Neuron (in vitro differentiated cells): ENCODE results near the gene JDP2.

Experiments used
- H2AFZ ChIP-seq: one replicate; pipeline ENCODE4 v1.6.1; 2013; ENCODE audit warnings: low read depth, mild to moderate bottlenecking, inconsistent platforms, low read length, moderate library complexity
- H3K27me3 ChIP-seq: one replicate; pipeline ENCODE4 v1.6.1; 2013; ENCODE audit warnings: low read length; ENCODE audit not compliant: insufficient read depth
- H3K36me3 ChIP-seq: one replicate; pipeline ENCODE4 v1.6.1; 2013; ENCODE audit warnings: low read length; ENCODE audit not compliant: insufficient read depth
- H3K4me1 ChIP-seq: one replicate; pipeline ENCODE4 v1.6.1; 2013; ENCODE audit warnings: low read length; ENCODE audit not compliant: insufficient read depth
- H3K4me3 ChIP-seq: 2 replicates; pipeline ENCODE4 v1.5.1; 2013; ENCODE audit warnings: mild to moderate bottlenecking, low read length, moderate library complexity
- H3K9me3 ChIP-seq: one replicate; pipeline ENCODE4 v1.6.1; 2013; ENCODE audit warnings: low read length

JDP2 gene

GRCh38 chr14:75457648-75458165 is 29.9 kb downstream of the JDP2 start:
- Histone ChIP-seq H3K4me3 (no peak overlapping the region), H3K27me3 (no peaks in the 10 kb centered on the region), H2AFZ (no peak overlapping the region), H3K36me3 (no peaks in the 10 kb centered on the region), H3K9me3 (no peaks in the 10 kb centered on the region), H3K4me1 (peaks cover 9% of the 10 kb centered on the region)

GRCh38 chr14:75458305-75458704 is 30.5 kb downstream of the JDP2 start:
- Histone ChIP-seq H3K9me3 (no peaks in the 10 kb centered on the region), H2AFZ (no peak overlapping the region), H3K27me3 (no peaks in the 10 kb centered on the region), H3K4me3 (no peak overlapping the region), H3K4me1 (peaks cover 3% of the 10 kb centered on the region), H3K36me3 (no peaks in the 10 kb centered on the region)

GRCh38 chr14:75459099-75459741 is 31.4 kb downstream of the JDP2 start:
- H3K4me3 ChIP-seq, result no peak overlapping the region
- no peaks in the 10 kb centered on the region for H3K9me3 ChIP-seq
- H3K27me3 ChIP-seq, result no peaks in the 10 kb centered on the region
- H3K36me3 ChIP-seq, result no peaks in the 10 kb centered on the region
- H3K4me1 ChIP-seq, result no peaks in the 10 kb centered on the region
- H2AFZ ChIP-seq, result no peak overlapping the region

GRCh38 chr14:75459791-75460190 is 32.0 kb downstream of the JDP2 start:
- Histone ChIP-seq H3K4me1 (no peaks in the 10 kb centered on the region), H3K4me3 (no peak overlapping the region), H3K9me3 (no peaks in the 10 kb centered on the region), H3K36me3 (no peaks in the 10 kb centered on the region), H2AFZ (no peak overlapping the region), H3K27me3 (no peaks in the 10 kb centered on the region)

GRCh38 chr14:75460394-75460793 is 32.6 kb downstream of the JDP2 start:
- no peaks in the 10 kb centered on the region for H3K4me1 ChIP-seq
- H3K36me3 ChIP-seq, result no peaks in the 10 kb centered on the region
- no peak overlapping the region for H2AFZ ChIP-seq
- H3K4me3 ChIP-seq, result no peak overlapping the region
- no peaks in the 10 kb centered on the region for H3K27me3 ChIP-seq
- H3K9me3 ChIP-seq, result no peaks in the 10 kb centered on the region

GRCh38 chr14:75461303-75461702 is 33.5 kb downstream of the JDP2 start:
- Histone ChIP-seq H3K27me3 (no peaks in the 10 kb centered on the region), H3K36me3 (no peaks in the 10 kb centered on the region), H3K4me3 (no peak overlapping the region), H3K9me3 (no peaks in the 10 kb centered on the region), H3K4me1 (no peaks in the 10 kb centered on the region), H2AFZ (no peak overlapping the region)

GRCh38 chr14:75461755-75462349 is 34.0 kb downstream of the JDP2 start:
- H3K9me3 ChIP-seq, result no peaks in the 10 kb centered on the region
- H3K36me3 ChIP-seq, result no peaks in the 10 kb centered on the region
- no peak overlapping the region for H3K4me3 ChIP-seq
- H3K27me3 ChIP-seq, result no peaks in the 10 kb centered on the region
- H2AFZ ChIP-seq, result no peak overlapping the region
- no peaks in the 10 kb centered on the region for H3K4me1 ChIP-seq

- H3K27me3 ChIP-seq, result no peaks in the 10 kb centered on the region
- no peaks in the 10 kb centered on the region for H3K4me1 ChIP-seq
- no peaks in the 10 kb centered on the region for H3K9me3 ChIP-seq
- no peak overlapping the region for H2AFZ ChIP-seq
- no peaks in the 10 kb centered on the region for H3K36me3 ChIP-seq
- no peak overlapping the region for H3K4me3 ChIP-seq
Observed at GRCh38 chr14:75464626-75465025, 36.8 kb downstream of the JDP2 start.

- Histone ChIP-seq H3K9me3 (no peaks in the 10 kb centered on the region), H3K4me3 (no peak overlapping the region), H2AFZ (no peak overlapping the region), H3K36me3 (no peaks in the 10 kb centered on the region), H3K4me1 (no peaks in the 10 kb centered on the region), H3K27me3 (no peaks in the 10 kb centered on the region)
Observed at GRCh38 chr14:75467763-75468162, 39.9 kb downstream of the JDP2 start.

GRCh38 chr14:75469164-75469563 is 41.3 kb downstream of the JDP2 start:
- Histone ChIP-seq H3K4me3 (no peak overlapping the region), H2AFZ (no peak overlapping the region), H3K9me3 (no peaks in the 10 kb centered on the region), H3K36me3 (no peaks in the 10 kb centered on the region), H3K27me3 (no peaks in the 10 kb centered on the region), H3K4me1 (no peaks in the 10 kb centered on the region)

GRCh38 chr14:75469606-75470237 is 41.9 kb downstream of the JDP2 start:
- no peaks in the 10 kb centered on the region for H3K36me3 ChIP-seq

GRCh38 chr14:75470238-75470797 is 42.5 kb downstream of the JDP2 start:
- Histone ChIP-seq H3K36me3 (no peaks in the 10 kb centered on the region), H3K27me3 (no peaks in the 10 kb centered on the region), H2AFZ (no peak overlapping the region), H3K4me3 (no peak overlapping the region), H3K9me3 (no peaks in the 10 kb centered on the region), H3K4me1 (no peaks in the 10 kb centered on the region)

More at GRCh38 chr14:75469606-75470237, 41.9 kb downstream of the JDP2 start:
- Histone ChIP-seq H3K9me3 (no peaks in the 10 kb centered on the region), H3K4me1 (no peaks in the 10 kb centered on the region), H3K27me3 (no peaks in the 10 kb centered on the region), H2AFZ (no peak overlapping the region), H3K4me3 (no peak overlapping the region)

GRCh38 chr14:75471059-75471458 is 43.2 kb downstream of the JDP2 start:
- Histone ChIP-seq H3K36me3 (no peaks in the 10 kb centered on the region), H3K4me3 (no peak overlapping the region), H3K27me3 (no peaks in the 10 kb centered on the region), H3K4me1 (no peaks in the 10 kb centered on the region), H3K9me3 (no peaks in the 10 kb centered on the region), H2AFZ (no peak overlapping the region)
